CD14-positive monocyte (primary cell): ENCODE measurements around the gene GTPBP6. TPM values are rescaled to one million over a fixed set of nuclear protein-coding genes. Genes with fewer than 3 reads are reported as not detected.

Experiments used
- DNase-seq, 3 donors: peaks; one replicate each; pipeline ENCODE4 v3.0.0-alpha.2; 2011 to 2022
- H2AFZ ChIP-seq: 2 replicates; pipeline ENCODE4 v1.6.0; 2012; ENCODE audit warnings: mild to moderate bottlenecking, low read depth, low read length, inconsistent platforms; ENCODE audit not compliant: insufficient read depth, poor library complexity, severe bottlenecking
- H3K27ac ChIP-seq, 2 donors: 1 replicate in 1 of 2; 2 replicates in 1 of 2; pipeline ENCODE4 v1.5.1; 2012 to 2013; ENCODE audit warnings: low read length in 2 of 2, control low read depth in 1 of 2, inconsistent platforms in 1 of 2, low read depth in 1 of 2, mild to moderate bottlenecking in 1 of 2
- H3K27me3 ChIP-seq, 2 donors: one replicate each; pipeline versions ENCODE4 v1.6.0 to v1.6.1; 2011 to 2013; ENCODE audit warnings: low read length in 2 of 2; ENCODE audit not compliant: control insufficient read depth in 2 of 2, insufficient read depth in 2 of 2
- H3K36me3 ChIP-seq, 2 donors: replicated peaks in 1 of 2; 1 replicate in 1 of 2; 2 replicates in 1 of 2; pipeline versions ENCODE4 v1.5.1 to v1.6.1; 2012 to 2013; ENCODE audit warnings: low read length in 2 of 2, control low read depth in 1 of 2, inconsistent platforms in 1 of 2, mild to moderate bottlenecking in 1 of 2; ENCODE audit not compliant: insufficient read depth in 2 of 2, control insufficient read depth in 1 of 2
- H3K4me1 ChIP-seq, 2 donors: 1 replicate in 1 of 2; 2 replicates in 1 of 2; pipeline versions ENCODE4 v1.5.1 to v1.6.1; 2012 to 2013; ENCODE audit warnings: low read length in 2 of 2, control low read depth in 1 of 2, inconsistent platforms in 1 of 2, mild to moderate bottlenecking in 1 of 2, moderate library complexity in 1 of 2; ENCODE audit not compliant: insufficient read depth in 2 of 2, control insufficient read depth in 1 of 2
- H3K4me2 ChIP-seq: replicated peaks from 2 replicates; pipeline ENCODE3; 2012; ENCODE audit warnings: low read length, moderate library complexity, mild to moderate bottlenecking; ENCODE audit not compliant: poor library complexity, severe bottlenecking; ENCODE audit errors: extremely low read depth
- H3K4me3 ChIP-seq, 3 experiments: fragments of 200-600 bp in 1 of 3; sonication (generic) in 1 of 3; replicated peaks in 1 of 3; 1 replicate in 2 of 3; 2 replicates in 1 of 3; pipeline ENCODE4 v1.5.1; 2011 to 2013; ENCODE audit warnings: low read length in 3 of 3, mild to moderate bottlenecking in 3 of 3, control low read depth in 2 of 3, low read depth in 2 of 3, inconsistent platforms in 1 of 3, moderate library complexity in 1 of 3
- H3K79me2 ChIP-seq: 2 replicates; pipeline ENCODE4 v1.6.0; 2012; ENCODE audit warnings: mild to moderate bottlenecking, control low read depth, inconsistent platforms, low read length, moderate library complexity; ENCODE audit not compliant: insufficient read depth
- H3K9ac ChIP-seq: 2 replicates; pipeline ENCODE4 v1.6.0; 2017; ENCODE audit warnings: low read length, mild to moderate bottlenecking; ENCODE audit not compliant: insufficient read depth, poor library complexity, severe bottlenecking
- H3K9me3 ChIP-seq, 2 donors: replicated peaks in 1 of 2; 1 replicate in 1 of 2; 2 replicates in 1 of 2; pipeline versions ENCODE4 v1.5.1 to v1.6.1; 2012 to 2013; ENCODE audit warnings: low read length in 2 of 2, control low read depth in 1 of 2; ENCODE audit not compliant: control insufficient read depth in 1 of 2, insufficient read depth in 1 of 2
- H4K20me1 ChIP-seq: 2 replicates; pipeline ENCODE4 v1.6.0; 2012; ENCODE audit warnings: mild to moderate bottlenecking, low read length, control low read depth, moderate library complexity; ENCODE audit not compliant: insufficient read depth
- H3K27ac Mint-ChIP-seq, 7 donors: one replicate each; pipeline ENCODE4 v1.8.0; 2020; ENCODE audit warnings: mild to moderate bottlenecking in 7 of 7, mixed read lengths in 7 of 7, moderate library complexity in 6 of 7, inconsistent platforms in 2 of 7
- H3K27me3 Mint-ChIP-seq, 3 donors: one replicate each; pipeline ENCODE4 v1.8.0; 2021 to 2022; ENCODE audit warnings: low read depth in 3 of 3, mild to moderate bottlenecking in 3 of 3, mixed read lengths in 3 of 3, moderate library complexity in 3 of 3, inconsistent platforms in 1 of 3
- H3K36me3 Mint-ChIP-seq, 2 donors: one replicate each; pipeline ENCODE4 v1.8.0; 2020; ENCODE audit warnings: mixed read lengths in 2 of 2, inconsistent platforms in 1 of 2, mild to moderate bottlenecking in 1 of 2
- H3K4me1 Mint-ChIP-seq: one replicate; pipeline ENCODE4 v1.8.0; 2020; ENCODE audit warnings: mild to moderate bottlenecking, mixed read lengths
- H3K4me3 Mint-ChIP-seq, 2 donors: one replicate each; pipeline ENCODE4 v1.8.0; 2020; ENCODE audit warnings: mild to moderate bottlenecking in 2 of 2, mixed read lengths in 2 of 2, moderate library complexity in 1 of 2
- H3K9me3 Mint-ChIP-seq, 7 donors: one replicate each; pipeline ENCODE4 v1.8.0; 2020 to 2022; ENCODE audit warnings: mixed read lengths in 7 of 7, mild to moderate bottlenecking in 6 of 7, moderate library complexity in 6 of 7, inconsistent platforms in 2 of 7
- CTCF ChIP-seq: fragments of 200-600 bp; IDR thresholded peaks from one replicate; pipeline ENCODE4 v1.8.0; 2022; ENCODE audit warnings: antibody characterized with exemption, mild to moderate bottlenecking
- WGBS: methylation state at CpG from one replicate; pipeline ENCODE4 v1.1.5; 2013; ENCODE audit warnings: missing lambda C conversion rate; ENCODE audit not compliant: insufficient coverage; 5-methylcytosine and 5-hydroxymethylcytosine counted together
- intact Hi-C, 2 donors: fragments of 100-400 bp; cut with micrococcal nuclease; formaldehyde crosslinking; loops; one replicate each; pipeline versions ENCODE4 v1.15.0 to v1.15.1; 2023
- polyA plus RNA-seq, 3 donors: library from polyadenylated mRNA; depleted of rRNA in 1 of 3; unstranded in 2 of 3; stranded (reverse) in 1 of 3; fragments of 300-500 nt in 2 of 3; fragments of >200 nt in 1 of 3; fragmentation: Illumina TruSeq in 2 of 3; gene quantifications; 1 replicate in 2 of 3; 2 replicates in 1 of 3; pipeline ENCODE4 v1.2.3, GENCODE V29; 2012 to 2021

GTPBP6 gene
- polyA plus RNA-seq, 3 donors = 17.2 to 39.3 (median 27.0) TPM

GRCh38 chrX:352582-353314, 34.2 kb upstream of the GTPBP6 start:
- Mint-ChIP-seq H3K27ac (peak overlapping the region in 1 of 7 donors; percentile 78), H3K9me3 (peaks cover 2 to 55% (median 20%) of the 10 kb centered on the region in 7 donors), H3K4me1 (peaks cover 7% of the 10 kb centered on the region), H3K4me3 (no peak overlapping the region), H3K36me3 (peaks cover 24 to 34% of the 10 kb centered on the region in 2 donors), H3K27me3 (peaks cover 0 to 2% (median 2%) of the 10 kb centered on the region in 3 donors)
- H3K4me1 ChIP-seq = no peaks in the 10 kb centered on the region
- no peaks in the 10 kb centered on the region for H3K79me2 ChIP-seq
- H3K36me3 ChIP-seq = no peaks in the 10 kb centered on the region
- TF ChIP-seq CTCF = no peak
- no peaks in the 10 kb centered on the region for H3K27me3 ChIP-seq
- DNase-seq = no peak
- H3K9ac ChIP-seq = no peak overlapping the region
- no peak overlapping the region for H3K4me2 ChIP-seq
- peaks cover 3 to 54% of the 10 kb centered on the region in 2 donors for H3K9me3 ChIP-seq
- H3K4me3 ChIP-seq = no peak overlapping the region
- H2AFZ ChIP-seq = no peak overlapping the region
- no peaks in the 10 kb centered on the region for H4K20me1 ChIP-seq
- WGBS = 95% methylated on average over 36 of the region's 39 CpGs
- H3K27ac ChIP-seq = no peak overlapping the region
- intact Hi-C loops = no loop called here

GRCh38 chrX:352181-352580, 33.6 kb upstream of the GTPBP6 start:
- Histone ChIP-seq H3K9ac (no peak overlapping the region), H3K27ac (no peak overlapping the region), H3K36me3 (no peaks in the 10 kb centered on the region), H3K79me2 (no peaks in the 10 kb centered on the region), H3K4me2 (no peak overlapping the region), H3K9me3 (peaks cover 7 to 59% of the 10 kb centered on the region in 2 donors), H2AFZ (no peak overlapping the region), H3K4me3 (no peak overlapping the region), H4K20me1 (no peaks in the 10 kb centered on the region), H3K27me3 (no peaks in the 10 kb centered on the region), H3K4me1 (no peaks in the 10 kb centered on the region)
- DNase-seq = no peak
- Mint-ChIP-seq H3K36me3 (peaks cover 21 to 33% of the 10 kb centered on the region in 2 donors), H3K4me3 (no peak overlapping the region), H3K27me3 (peaks cover 0 to 2% (median 2%) of the 10 kb centered on the region in 3 donors), H3K4me1 (peaks cover 3% of the 10 kb centered on the region), H3K9me3 (peaks cover 0 to 59% (median 20%) of the 10 kb centered on the region in 7 donors), H3K27ac (no peak overlapping the region)
- 98% methylated on average over 24 of the region's 27 CpGs for WGBS
- TF ChIP-seq CTCF = no peak
- intact Hi-C loops = no loop called here
